GM12873 (cell line): ENCODE measurements around the gene ZNF473.

Source experiments
- CTCF ChIP-seq: IDR thresholded peaks from 2 replicates; pipeline ENCODE4 v1.5.1; 2012; ENCODE audit warnings: low read depth, mild to moderate bottlenecking, moderate library complexity, low read length, control low read depth; ENCODE audit not compliant: insufficient read depth; ENCODE audit errors: missing control alignments

The ZNF473 gene

GRCh38 chr19:50051964-50052363 is 26.2 kb downstream of the ZNF473 start:
- TF ChIP-seq CTCF: peak; percentile 1

- TF ChIP-seq CTCF: no peak
Measured at GRCh38 chr19:50053119-50053518, 27.3 kb downstream of the ZNF473 start.

GRCh38 chr19:50058425-50058824 is 32.6 kb downstream of the ZNF473 start:
- TF ChIP-seq CTCF: no peak

- TF ChIP-seq CTCF: no peak
Measured at GRCh38 chr19:50059045-50059444, 33.2 kb downstream of the ZNF473 start.

- TF ChIP-seq CTCF: no peak
Measured at GRCh38 chr19:50060107-50060506, 34.3 kb downstream of the ZNF473 start.

GRCh38 chr19:50061650-50062049 is 35.8 kb downstream of the ZNF473 start:
- no peak for TF ChIP-seq CTCF

- TF ChIP-seq CTCF: no peak
Measured at GRCh38 chr19:50065938-50066337, 40.1 kb downstream of the ZNF473 start.
